OCI-LY7 (cell line): ENCODE results near the gene DPYD. TPM values are rescaled to one million over a fixed set of nuclear protein-coding genes. Genes with fewer than 3 reads are reported as not detected.

ENCODE experiments used
- BruUV-seq: library from RNA; stranded (reverse); fragments of 400-500 nt; replicated peaks from 2 replicates; lab custom pipeline; 2021; lab: Mats Ljungman, UMichigan
- CTCF ChIA-PET: fragments of 300-600 bp; sonication (Branson Sonifier 250); formaldehyde crosslinking; loops from one replicate; lab custom pipeline; 2022; ENCODE audit warnings: antibody characterized with exemption; ENCODE audit not compliant: unreplicated experiment; lab: Charles Lee
- POLR2A ChIA-PET: fragments of 300-600 bp; sonication (Branson Sonifier 250); formaldehyde crosslinking; loops from one replicate; lab custom pipeline; 2022; ENCODE audit warnings: antibody characterized with exemption; lab: Charles Lee
- DNase-seq: peaks from one replicate; pipeline ENCODE4 v3.0.0-alpha.2; 2015; ENCODE audit warnings: low spot score
- H2AFZ ChIP-seq: fragments of 200-600 bp; sonication (generic), shearing (Covaris generic); 2 replicates; pipeline ENCODE4 v1.6.1; 2014; ENCODE audit warnings: mild to moderate bottlenecking, antibody characterized with exemption, low read length, moderate library complexity
- H3K27ac ChIP-seq: fragments of 200-600 bp; sonication (generic); 2 replicates; pipeline ENCODE4 v1.5.1; 2014; ENCODE audit warnings: mixed run types, low read depth, mild to moderate bottlenecking, moderate library complexity, low read length, inconsistent platforms; ENCODE audit not compliant: poor library complexity, severe bottlenecking
- H3K36me3 ChIP-seq: fragments of 200-600 bp; sonication (generic); 2 replicates; pipeline ENCODE4 v1.6.1; 2014; ENCODE audit warnings: mild to moderate bottlenecking, antibody characterized with exemption, low read length, moderate library complexity, mixed read lengths; ENCODE audit not compliant: insufficient read depth
- H3K4me1 ChIP-seq: fragments of 200-600 bp; sonication (generic); 2 replicates; pipeline ENCODE4 v1.5.1; 2014; ENCODE audit warnings: mild to moderate bottlenecking, low read length; ENCODE audit not compliant: insufficient read depth, poor library complexity, severe bottlenecking
- H3K4me2 ChIP-seq: fragments of 200-600 bp; sonication (generic); 2 replicates; pipeline ENCODE4 v1.6.1; 2014; ENCODE audit warnings: mild to moderate bottlenecking, low read length
- H3K4me3 ChIP-seq: fragments of 200-600 bp; sonication (generic); 2 replicates; pipeline ENCODE4 v1.5.1; 2014; ENCODE audit warnings: mild to moderate bottlenecking, low read depth, low read length; ENCODE audit not compliant: poor library complexity, severe bottlenecking
- H3K79me2 ChIP-seq: fragments of 200-600 bp; sonication (generic); 2 replicates; pipeline ENCODE4 v1.6.1; 2016; ENCODE audit warnings: low read depth, mild to moderate bottlenecking, low read length, moderate library complexity, mixed read lengths; ENCODE audit not compliant: insufficient read depth
- H3K9me2 ChIP-seq: fragments of 200-600 bp; sonication (generic); 2 replicates; pipeline ENCODE4 v1.6.1; 2016; ENCODE audit warnings: mild to moderate bottlenecking, low read length, mixed read lengths; ENCODE audit not compliant: insufficient read depth
- H3K9me3 ChIP-seq: fragments of 200-600 bp; sonication (generic); 2 replicates; pipeline ENCODE4 v1.6.1; 2014; ENCODE audit warnings: mild to moderate bottlenecking, mixed run types, low read length, mixed read lengths
- H4K20me1 ChIP-seq: fragments of 200-600 bp; sonication (generic); 2 replicates; pipeline ENCODE4 v1.6.1; 2014; ENCODE audit warnings: mild to moderate bottlenecking, antibody characterized with exemption, low read length, moderate library complexity, mixed read lengths; ENCODE audit not compliant: insufficient read depth
- CTCF ChIP-seq: fragments of 200-600 bp; sonication (generic); conservative IDR thresholded peaks from 2 replicates; pipeline ENCODE4 v1.5.1; 2014; ENCODE audit warnings: mild to moderate bottlenecking, antibody characterized with exemption, low read length, moderate library complexity, mixed read lengths
- EZH2phosphoT487 ChIP-seq: fragments of 200-600 bp; sonication (generic); IDR thresholded peaks from 2 replicates; pipeline ENCODE4 v1.6.1; 2018; ENCODE audit warnings: low read depth, borderline replicate concordance, mild to moderate bottlenecking, mixed run types, antibody characterized with exemption, low read length, moderate library complexity, mixed read lengths
- intact Hi-C: fragments of 100-400 bp; cut with micrococcal nuclease; formaldehyde crosslinking; loops from one replicate; pipeline ENCODE4 v1.10.0; 2022; ENCODE audit not compliant: unreplicated experiment
- total RNA-seq, 2 experiments: library from RNA; depleted of rRNA in 1 of 2; stranded (reverse); fragments of >200 nt in 1 of 2; shearing (Covaris generic) in 1 of 2; gene quantifications; 2 replicates each; pipeline ENCODE4 v1.2.3, GENCODE V29; 2014 to 2022

DPYD gene
- total RNA-seq, 2 experiments from 2014 or later, result 5.5 to 13.4 TPM

GRCh38 chr1:97186381-97186780, 734.5 kb downstream of the DPYD start:
- DNase-seq, result peak; percentile 24
- Histone ChIP-seq H3K27ac (no peak overlapping the region), H4K20me1 (no peaks in the 10 kb centered on the region), H3K79me2 (no peaks in the 10 kb centered on the region), H3K4me3 (no peak overlapping the region), H3K9me2 (no peaks in the 10 kb centered on the region), H2AFZ (no peak overlapping the region), H3K9me3 (no peaks in the 10 kb centered on the region), H3K4me2 (no peak overlapping the region), H3K4me1 (no peaks in the 10 kb centered on the region), H3K36me3 (no peaks in the 10 kb centered on the region)
- CTCF ChIA-PET, result interaction anchor here (0.6 kb wide), 1 partner anchor 13 kb away, joined by 3 read pairs; no protein-coding TSS in a partner anchor
- no peak for TF ChIP-seq EZH2phosphoT487
- peak; percentile 67 for TF ChIP-seq CTCF
- intact Hi-C loops, result loop anchor here (10.0 kb wide), 1 partner anchor 868 kb away; no protein-coding TSS in a partner anchor
- POLR2A ChIA-PET, result no interaction called here
- no TSS peak for BruUV-seq

DNA sequence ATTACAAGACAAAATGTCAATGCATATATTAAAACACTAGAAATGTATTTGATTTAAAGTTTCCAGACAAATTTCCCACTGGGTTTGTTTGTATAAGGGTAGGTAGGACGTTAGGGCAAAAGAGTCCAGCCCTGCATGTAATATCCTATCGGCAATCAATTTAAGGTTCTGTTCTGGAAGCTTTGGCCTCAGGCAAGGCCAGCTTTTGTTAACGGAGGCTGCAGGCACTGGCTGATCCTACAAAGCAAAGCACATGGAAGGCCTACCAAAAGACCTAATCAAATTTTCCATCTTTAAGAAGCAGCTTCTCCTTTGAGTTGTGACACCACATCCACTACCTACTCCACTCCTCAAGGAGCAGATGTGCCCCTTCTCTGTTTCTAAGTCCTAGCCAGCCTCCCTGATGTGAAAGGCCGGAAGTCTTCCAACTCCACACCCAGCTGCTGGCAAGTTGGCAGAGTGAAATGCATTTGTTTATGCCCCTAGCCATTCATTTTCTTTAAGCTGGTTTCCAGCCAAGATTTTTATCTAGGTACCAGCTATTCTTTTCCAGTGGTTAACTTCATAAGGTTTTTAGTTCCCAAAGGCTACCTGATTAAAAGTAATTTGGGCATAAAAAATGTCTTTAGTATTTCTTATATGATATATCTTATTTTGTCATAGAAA, 746.7 kb downstream of the DPYD start:
- ChIA-PET CTCF (no interaction called here), POLR2A (no interaction called here)
- Histone ChIP-seq H3K27ac (no peak overlapping the region), H3K4me1 (no peaks in the 10 kb centered on the region), H3K9me3 (no peaks in the 10 kb centered on the region), H2AFZ (no peak overlapping the region), H3K36me3 (no peaks in the 10 kb centered on the region), H4K20me1 (no peaks in the 10 kb centered on the region), H3K4me2 (no peak overlapping the region), H3K4me3 (no peak overlapping the region), H3K9me2 (no peaks in the 10 kb centered on the region), H3K79me2 (no peaks in the 10 kb centered on the region)
- TF ChIP-seq EZH2phosphoT487, result no peak
- no peak for TF ChIP-seq CTCF
- no TSS peak for BruUV-seq
- intact Hi-C loops, result no loop called here
- no peak for DNase-seq

DNA sequence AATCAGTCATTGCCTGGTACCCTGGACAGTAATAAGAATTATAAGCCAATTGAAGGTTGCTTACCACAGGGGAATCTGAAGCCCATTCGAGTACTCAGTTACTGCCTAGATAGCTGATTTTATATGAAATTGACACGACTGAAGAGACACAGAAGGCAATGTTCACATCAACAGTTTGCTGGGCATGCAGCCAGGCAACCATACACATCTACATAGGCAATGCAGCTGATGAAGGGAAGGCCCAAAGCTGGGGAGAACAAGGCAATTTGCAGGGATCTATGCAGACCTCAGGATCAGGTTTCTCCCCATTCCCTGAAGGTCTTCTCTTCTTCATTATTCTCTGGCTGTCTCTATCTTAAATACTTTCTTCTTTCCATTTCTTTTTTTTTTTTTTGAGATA, 750.5 kb downstream of the DPYD start:
- POLR2A ChIA-PET, result interaction anchor here (0.6 kb wide), 1 partner anchor 97 kb away, joined by 3 read pairs; no protein-coding TSS in a partner anchor
- no peak overlapping the region for H3K4me2 ChIP-seq
- H3K4me1 ChIP-seq, result no peaks in the 10 kb centered on the region
- H3K9me2 ChIP-seq, result no peaks in the 10 kb centered on the region
- no peak overlapping the region for H2AFZ ChIP-seq
- intact Hi-C loops, result no loop called here
- H3K79me2 ChIP-seq, result no peaks in the 10 kb centered on the region
- TF ChIP-seq CTCF (no peak), EZH2phosphoT487 (no peak)
- CTCF ChIA-PET, result no interaction called here
- BruUV-seq, result no TSS peak
- H3K4me3 ChIP-seq, result no peak overlapping the region
- no peaks in the 10 kb centered on the region for H3K36me3 ChIP-seq
- H4K20me1 ChIP-seq, result no peaks in the 10 kb centered on the region
- H3K9me3 ChIP-seq, result no peaks in the 10 kb centered on the region
- no peak for DNase-seq
- no peak overlapping the region for H3K27ac ChIP-seq
